DMS53 (cell line): ENCODE results near the gene CDX2.

ENCODE experiments used
- DNase-seq: peaks from one replicate; lab custom pipeline; 2025; lab: John Stamatoyannopoulos, UW

The CDX2 gene

DNA sequence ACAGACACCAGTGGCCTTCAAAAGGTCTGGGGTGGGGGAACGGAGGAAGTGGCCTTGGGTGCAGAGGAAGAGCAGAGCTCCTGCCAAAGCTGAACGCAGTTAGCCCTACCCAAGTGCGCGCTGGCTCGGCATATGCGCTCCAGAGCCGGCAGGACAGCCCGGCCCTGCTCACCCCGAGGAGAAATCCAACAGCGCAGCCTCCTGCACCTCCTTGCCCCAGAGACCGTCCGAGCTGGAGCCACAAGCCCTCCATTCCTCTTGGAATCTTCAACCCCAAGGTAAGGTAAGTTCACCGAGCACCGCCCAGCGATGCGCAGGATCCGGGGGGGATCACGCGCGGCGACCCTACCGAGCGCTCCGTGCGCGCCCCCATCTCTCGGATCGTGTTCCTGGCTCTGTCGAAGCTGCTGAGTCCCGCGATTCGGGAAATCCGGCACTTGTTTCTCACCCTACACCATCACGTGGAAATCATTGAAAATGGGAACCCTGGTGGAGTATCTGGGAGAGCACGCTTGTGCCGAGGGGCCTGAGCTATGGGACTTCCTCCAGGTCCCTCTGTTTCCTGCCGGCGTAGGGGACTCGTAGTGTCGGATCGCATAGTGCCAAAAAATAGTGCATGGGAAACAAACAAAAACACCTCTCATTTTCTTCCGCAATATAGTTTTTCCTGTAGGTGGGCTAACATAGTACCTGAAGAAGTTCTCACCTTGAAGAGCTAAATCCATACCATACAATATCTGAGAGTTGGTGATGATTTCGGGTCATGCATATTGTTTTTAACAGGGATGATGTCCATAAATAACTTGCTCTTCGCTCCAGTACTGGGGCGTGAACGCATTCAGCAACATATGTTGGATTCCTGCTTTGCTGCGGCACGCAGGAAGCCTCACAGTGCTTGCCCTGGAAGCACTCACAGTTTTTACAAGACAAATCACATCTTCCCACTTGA, 40.0 kb downstream of the CDX2 start:
- DNase-seq = peak; percentile 10

DNA sequence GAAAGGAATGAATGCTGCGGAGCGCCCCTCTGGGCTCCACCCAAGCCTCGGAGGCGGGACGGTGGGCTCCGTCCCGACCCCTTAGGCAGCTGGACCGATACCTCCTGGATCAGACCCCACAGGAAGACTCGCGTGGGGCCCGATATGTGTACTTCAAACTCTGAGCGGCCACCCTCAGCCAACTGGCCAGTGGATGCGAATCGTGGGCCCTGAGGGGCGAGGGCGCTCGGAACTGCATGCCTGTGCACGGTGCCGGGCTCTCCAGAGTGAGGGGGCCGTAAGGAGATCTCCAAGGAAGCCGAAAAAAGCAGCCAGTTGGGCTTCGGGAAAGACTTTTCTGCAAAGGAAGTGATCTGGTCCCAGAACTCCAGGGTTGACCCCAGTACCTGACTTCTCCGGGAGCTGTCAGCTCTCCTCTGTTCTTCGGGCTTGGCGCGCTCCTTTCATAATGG, 40.7 kb downstream of the CDX2 start:
- DNase-seq = no peak

DNA sequence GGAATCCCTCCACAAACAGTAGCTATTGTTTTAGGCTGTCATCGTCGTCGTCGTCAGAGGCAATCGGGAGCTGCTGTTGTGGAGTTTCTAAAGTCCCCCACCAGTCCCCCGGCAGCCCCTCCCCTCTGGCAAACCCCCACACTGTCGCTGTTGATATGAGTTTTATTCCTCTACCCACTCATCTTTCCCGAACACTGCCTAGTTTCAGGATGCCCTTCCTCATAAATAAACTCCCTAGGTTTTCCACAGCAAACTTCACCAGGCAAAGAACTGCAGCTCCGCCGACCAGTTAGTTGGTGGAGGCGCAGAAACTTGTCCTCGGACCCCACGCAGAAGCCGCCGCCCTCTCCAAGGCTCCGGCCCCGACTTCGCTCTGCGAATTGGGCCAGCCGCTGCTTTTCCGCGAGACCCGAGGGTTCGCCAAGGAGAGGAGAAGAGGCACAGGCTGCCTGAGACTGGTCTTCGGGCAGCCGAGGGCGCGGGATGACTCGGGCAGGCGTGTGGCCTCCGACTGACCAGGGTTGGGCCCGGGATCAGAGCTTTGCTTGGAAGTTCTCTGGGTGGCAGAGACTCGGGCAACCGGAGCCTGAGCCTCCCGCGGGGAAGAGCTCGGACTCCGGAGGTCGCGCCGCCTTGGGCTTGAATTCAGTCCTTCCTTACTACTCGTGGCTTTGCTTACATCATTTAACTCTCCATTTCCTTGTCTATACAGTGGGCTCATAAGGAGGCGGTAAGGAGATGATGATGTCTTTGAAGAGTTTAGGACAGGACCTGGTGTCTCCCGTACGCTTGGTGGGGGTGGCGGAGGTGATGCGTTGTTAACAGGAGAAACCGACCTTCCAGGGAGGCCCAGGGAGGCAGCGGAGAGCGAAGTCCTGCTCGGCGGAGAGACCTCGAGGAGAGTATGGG, 41.4 kb downstream of the CDX2 start:
- peak; percentile 43 for DNase-seq

DNA sequence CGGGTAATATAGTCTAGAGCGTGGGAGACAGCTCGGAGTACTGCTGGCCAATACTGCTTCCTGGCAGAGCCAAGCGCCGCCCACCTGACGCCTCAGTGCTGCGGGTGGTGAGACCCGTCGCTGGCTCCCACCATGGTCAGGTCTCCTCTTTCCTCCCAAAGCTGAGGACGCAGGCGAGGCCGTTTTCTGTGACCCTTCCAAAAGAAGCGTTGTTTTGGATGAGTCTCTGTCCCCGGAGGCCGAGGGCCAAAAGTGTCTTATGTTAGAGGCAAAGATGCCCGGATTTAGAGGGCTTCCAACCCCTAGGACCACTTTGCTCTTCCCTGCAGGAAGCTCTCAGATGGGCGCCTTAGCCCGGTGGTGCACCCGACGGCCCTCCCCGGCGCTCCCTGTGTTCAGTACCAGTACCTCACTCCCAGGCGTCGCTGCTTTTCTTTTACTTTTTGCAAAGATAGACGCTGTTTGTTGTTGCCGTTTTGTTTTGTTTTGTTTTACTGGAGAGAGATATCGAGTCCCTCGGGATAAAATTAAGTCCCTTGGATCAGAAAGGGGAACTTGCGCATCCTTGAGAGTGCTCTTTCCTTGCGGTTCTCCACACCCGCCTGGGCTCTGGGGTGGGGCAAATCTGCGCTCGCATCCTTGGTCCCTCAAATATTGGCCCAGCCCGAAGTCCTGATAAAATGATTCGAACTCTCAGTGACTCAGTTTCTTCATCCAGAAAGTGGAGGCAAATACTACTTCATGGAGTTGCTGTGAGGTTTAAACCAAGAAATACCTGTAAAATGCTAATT, 42.3 kb downstream of the CDX2 start:
- DNase-seq = peak; percentile 37

DNA sequence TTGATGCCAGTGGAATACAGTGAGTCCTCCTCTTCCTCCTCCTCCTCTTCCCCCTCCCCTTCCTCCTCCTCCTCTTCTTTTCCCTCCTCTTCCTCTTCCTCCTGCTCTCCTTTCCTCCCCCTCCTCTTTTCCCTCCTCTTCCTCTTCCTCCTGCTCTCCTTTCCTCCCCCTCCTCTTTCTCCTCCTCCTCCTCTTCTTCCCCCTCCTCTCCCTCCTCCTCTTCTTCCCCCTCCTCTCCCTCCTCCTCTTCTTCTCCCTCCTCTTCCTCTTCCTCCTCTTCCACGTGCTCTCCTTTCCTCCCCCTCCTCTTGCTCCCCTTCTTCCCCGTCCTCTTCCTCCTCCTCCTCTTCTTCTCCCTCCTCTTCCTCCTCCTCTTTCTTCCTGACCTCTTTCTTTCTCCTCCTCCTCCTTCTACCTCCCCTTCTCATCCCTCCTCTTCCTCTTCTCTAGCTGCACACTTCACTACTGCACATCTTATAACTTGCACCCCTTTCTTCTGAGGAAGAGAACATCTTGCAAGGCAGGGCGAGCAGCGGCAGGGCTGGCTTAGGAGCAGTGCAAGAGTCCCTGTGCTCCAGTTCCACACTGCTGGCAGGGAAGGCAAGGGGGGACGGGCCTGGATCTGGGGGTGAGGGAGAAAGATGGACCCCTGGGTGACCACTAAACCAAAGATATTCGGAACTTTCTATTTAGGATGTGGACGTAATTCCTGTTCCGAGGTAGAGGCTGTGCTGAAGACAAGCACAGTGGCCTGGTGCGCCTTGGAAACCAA, 43.7 kb downstream of the CDX2 start:
- no peak for DNase-seq

DNA sequence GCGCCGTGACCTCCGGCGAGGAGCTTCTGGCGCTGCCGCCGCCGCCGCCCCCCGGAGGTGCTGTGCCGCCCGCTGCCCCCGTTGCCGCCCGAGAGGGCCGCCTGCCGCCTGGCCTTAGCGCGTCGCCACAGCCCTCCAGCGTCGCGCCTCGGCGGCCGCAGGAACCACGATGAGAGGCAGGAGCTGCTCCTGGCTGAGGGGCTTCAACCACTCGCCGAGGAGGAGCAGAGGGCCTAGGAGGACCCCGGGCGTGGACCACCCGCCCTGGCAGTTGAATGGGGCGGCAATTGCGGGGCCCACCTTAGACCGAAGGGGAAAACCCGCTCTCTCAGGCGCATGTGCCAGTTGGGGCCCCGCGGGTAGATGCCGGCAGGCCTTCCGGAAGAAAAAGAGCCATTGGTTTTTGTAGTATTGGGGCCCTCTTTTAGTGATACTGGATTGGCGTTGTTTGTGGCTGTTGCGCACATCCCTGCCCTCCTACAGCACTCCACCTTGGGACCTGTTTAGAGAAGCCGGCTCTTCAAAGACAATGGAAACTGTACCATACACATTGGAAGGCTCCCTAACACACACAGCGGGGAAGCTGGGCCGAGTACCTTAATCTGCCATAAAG, 44.5 kb downstream of the CDX2 start:
- DNase-seq = peak; percentile 53

DNA sequence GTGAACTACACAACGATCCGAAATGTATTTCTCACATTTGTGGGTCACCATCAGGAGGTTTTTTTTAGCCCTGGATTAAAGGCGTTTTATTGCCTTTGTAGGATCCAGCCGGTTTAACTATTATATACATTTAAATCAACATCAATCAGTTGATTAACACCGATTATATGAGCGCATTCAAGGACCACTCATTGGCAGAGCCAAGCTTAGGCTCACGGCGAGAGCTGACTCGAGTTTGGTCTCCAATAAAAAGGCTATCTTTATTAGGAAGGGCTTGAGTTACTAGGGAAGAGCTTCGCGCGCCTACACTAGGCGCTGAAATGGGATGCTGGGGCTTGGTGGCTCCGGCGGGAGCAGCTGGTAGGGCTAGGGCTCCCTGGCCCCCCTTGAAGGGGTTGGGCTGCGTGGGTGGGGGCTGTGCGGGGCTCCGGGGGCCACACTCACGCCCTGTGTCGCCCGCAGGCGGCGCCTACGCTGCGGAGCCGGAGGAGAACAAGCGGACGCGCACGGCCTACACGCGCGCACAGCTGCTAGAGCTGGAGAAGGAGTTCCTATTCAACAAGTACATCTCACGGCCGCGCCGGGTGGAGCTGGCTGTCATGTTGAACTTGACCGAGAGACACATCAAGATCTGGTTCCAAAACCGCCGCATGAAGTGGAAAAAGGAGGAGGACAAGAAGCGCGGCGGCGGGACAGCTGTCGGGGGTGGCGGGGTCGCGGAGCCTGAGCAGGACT, 45.2 kb downstream of the CDX2 start:
- peak; percentile 78 for DNase-seq

DNA sequence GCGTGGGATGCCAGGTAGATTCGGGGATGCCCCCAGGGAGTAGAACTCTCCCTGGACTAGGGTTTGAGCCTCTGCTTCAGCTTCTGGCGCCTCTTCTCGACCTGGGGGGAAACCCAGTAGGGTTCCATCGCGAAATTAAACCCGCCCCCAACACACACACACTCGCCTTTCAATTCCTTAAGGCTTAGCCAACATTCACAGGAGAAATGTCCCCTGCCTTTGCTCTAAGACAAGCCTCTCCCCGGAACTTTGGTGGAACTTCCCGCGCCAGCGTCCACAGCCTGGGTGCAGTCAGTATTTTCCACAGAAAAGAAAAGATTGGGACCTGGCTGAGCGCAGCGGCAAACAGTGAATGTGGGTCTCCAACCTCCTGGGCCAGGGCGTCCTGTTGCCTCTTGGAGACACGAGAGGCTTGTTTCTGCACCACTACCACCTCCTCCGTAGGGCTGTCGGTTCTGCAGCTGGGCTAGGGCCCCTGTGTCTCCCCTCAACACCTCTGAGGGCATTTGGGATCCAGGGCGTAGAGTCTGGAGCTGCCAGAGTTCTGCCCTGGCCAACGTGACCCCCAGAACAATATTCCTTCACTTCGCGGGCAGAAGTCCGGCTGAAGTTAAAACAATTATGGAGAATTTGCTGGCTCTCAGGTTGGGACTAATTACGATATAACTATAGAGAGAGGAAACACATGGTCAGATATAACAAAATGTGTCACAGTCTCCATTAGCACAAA, 46.1 kb downstream of the CDX2 start:
- no peak for DNase-seq

DNA sequence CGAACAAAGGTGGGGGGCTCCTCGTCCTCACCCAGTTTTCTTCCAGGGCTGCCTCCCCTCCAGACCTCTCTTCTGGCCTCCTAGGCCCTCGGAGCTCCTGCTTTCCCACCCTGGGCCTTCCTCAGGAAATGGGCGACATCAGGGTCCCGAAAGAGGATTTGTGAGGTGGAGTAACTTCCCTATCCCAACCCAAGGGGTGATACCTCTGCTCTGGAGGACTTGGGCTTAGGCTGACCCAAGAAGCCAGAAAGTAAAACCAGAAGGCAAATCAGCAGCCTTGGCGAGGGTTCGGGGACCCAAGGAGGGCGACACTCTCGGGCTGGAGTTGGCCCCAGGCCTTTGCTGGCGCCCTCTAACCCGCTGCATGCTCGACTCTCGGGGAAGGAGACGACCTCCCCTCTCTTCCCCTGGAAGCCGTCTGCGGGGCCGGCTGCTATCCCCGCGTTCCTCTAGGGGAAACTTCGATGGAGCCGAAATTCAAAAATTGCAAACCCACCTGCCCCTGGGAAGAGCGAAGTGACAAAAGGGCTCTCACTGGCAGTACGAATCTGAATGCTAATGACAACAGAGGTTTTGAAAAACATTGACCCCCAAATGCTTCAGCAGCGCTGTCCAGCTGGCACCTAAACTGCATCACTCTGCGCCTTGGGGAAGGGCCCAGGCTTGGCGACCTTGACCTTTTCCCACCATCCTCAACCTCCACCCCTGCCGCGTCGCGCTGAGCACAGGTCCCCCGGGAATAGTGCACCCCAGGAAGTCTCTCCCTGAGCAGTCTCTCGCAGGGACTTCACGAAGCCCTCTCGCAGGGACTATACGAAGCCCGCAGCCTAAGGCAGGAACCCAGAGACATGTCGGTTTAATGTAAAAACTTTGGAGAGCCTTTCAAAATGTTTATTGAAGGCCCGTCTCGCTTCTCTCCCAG, 46.9 kb downstream of the CDX2 start:
- no peak for DNase-seq

DNA sequence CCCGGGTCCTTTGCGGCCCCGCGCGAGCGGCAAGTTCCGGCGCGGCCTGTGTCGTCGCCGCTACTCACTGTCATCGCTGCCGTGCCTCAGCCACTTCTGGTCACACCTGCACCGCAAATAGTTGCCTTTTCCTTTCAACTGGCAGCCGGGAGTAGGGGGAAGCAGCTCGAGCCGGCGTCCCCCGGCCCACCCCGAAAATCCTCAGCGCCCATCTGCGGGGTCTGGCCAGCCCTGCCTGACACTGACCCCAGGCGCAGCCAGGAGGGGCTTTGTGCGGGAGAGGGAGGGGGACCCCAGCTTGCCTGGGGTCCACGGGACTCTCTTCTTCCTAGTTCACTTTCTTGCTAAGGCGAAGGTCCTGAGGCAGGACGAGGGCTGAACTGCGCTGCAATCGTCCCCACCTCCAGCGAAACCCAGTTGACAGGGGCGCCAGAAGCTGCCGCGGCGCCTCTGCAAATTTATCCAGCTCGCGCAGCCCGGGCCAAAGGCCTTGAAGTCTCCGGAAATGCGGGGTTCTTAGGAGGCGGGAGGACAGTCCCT, 47.6 kb downstream of the CDX2 start:
- DNase-seq = peak; percentile 74

DNA sequence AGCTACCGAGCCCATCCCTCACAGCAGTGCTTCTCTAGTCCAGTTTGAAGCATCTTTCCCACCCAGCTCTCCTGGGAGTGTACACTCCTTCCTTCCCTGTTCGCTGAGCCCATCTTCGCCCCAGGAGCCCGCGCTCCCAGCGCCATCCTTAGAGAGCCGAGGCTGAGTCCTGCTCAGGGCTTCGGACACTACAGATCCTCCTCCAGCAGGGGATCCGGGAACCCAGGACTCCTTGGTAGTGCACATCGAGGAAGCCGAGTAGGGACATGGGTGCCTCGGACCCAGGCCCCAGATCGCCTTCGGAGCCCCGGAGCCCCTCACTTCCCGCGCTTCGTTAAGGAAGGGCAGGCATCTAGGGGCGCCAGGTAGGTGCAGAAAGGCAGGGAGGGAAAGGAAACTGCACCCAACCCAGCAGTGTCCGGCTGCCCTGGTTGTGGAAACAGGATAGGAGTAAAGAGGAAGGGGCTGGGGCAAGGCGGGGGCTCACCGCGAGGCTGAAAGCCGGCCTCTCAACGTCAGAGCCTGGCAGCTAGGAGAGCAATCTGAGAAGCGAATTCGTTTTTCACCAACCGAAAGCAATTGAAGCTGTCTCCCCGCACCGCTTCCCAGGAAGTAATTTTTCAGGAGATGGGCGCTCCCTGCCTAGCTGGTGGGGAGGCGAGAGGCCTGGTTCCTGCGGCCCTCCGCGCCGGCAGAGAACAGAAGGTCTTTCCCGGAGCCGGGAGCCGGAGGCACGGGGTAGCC, 48.3 kb downstream of the CDX2 start:
- peak; percentile 74 for DNase-seq

DNA sequence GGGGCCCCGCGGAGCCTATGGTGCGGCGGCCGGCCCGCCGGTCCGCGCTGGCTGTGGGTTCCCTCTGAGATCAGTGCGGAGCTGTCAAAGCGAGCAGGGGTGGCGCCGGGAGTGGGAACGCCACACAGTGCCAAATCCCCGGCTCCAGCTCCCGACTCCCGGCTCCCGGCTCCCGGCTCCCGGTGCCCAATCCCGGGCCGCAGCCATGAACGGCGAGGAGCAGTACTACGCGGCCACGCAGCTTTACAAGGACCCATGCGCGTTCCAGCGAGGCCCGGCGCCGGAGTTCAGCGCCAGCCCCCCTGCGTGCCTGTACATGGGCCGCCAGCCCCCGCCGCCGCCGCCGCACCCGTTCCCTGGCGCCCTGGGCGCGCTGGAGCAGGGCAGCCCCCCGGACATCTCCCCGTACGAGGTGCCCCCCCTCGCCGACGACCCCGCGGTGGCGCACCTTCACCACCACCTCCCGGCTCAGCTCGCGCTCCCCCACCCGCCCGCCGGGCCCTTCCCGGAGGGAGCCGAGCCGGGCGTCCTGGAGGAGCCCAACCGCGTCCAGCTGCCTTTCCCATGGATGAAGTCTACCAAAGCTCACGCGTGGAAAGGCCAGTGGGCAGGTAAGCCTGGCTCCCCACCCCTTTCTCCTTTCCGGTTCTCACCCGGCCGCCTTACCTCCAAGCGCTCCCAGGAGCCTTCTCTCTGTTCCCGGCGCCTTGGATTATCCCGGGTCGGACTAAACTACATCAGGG, 49.0 kb downstream of the CDX2 start, which contains the start of gene PDX1:
PDX1 (plus strand) TSS at position 67 of the 743 bp plus-strand sequence; CDS start at position 206, 139 bp downstream.
- peak; percentile 90 for DNase-seq

DNA sequence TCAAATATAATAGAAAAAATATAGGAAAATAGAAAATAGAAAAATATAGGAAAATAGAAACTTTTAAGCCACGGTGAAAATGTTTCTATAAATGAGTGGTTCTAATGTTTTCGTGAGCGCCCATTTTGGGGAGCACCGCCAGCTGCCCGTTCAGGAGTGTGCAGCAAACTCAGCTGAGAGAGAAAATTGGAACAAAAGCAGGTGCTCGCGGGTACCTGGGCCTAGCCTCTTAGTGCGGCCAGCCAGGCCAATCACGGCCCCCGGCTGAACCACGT, 49.5 kb downstream of the CDX2 start:
- no peak for DNase-seq

DNA sequence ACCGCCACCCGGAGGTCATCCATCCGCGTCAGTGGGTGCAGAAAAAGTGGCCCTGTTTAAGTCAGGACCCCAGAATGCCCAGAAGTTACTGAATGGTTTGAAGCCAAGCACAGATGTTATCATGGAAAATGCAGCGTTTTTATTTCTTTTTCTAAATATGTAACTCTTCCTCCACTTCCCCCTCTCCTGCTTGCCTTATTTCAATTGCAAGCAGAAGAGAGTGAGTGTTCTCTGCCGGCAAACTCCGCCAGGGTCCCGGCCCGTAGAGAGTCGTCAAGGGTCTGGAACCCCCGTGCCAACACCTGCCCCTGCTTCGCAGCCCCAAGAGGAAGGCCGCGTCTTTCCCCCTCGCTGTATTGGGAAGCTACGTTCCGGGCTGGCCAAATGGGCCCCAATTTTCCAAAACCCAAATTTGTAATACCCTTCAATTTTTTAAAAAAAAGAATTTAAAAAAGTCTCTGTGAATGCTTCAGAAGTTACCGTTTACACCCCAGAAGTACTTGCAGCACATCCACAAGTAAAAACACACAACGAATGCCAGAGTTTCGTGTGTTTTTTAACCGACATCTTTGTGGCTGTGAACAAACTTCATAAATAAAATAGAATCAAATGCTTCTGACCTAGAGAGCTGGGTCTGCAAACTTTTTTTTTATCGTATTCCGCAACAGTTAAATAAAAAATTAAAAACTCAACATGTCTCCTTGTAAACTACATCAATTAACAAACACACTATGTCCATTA, 50.0 kb downstream of the CDX2 start:
- DNase-seq = no peak

DNA sequence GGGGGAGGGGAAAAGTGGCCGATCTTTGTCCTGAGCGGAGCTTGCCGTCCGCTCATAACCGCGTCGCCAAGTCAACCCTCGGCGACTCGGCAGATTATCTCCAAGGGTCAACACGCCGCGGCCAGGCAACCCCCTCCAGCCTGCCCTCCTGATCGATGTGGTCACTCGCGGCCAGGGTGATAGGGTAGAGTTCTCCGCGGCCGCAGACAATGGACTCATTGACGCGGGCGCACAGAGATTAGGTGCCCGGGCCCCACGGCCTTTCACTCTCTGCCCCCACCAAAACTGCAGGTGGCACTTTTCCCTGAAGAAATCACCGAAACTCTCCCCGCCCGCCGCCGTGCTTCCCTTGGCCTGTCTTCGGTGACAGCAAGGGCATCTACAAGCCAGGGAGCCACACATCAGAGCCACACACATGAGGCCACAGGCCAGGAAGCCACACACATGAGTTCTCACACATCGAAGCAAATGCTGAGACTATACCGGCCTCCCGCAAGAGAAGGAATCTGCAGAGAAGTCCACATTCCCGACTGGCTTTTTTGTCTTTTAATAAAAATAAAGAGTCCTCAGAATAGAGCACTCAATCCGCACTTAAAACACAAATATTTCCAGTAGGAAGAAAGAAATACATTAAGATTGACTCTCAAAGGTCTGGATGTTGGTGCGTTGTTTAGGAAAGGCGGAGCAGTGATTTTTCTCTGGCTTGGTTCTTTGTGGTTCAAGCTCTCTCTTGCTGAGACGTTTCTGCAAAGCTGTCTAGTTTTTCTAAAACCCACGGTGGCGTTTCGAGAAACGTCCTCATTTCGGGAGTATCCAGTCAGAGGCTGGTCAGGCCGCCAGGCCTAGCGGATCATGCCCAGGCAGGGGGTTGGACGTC, 50.8 kb downstream of the CDX2 start:
- peak; percentile 33 for DNase-seq
